ENCODE measurements around the gene LONRF3.

The LONRF3 gene

GRCh38 chrX:118974088-118974907 lies at the start of gene LONRF3:
TSS of gene LONRF3 (plus strand) at chrX:118974618. CDS start at chrX:118974781, 163 bp downstream.
- DNase-seq (ENCODE audit: low spot score) = peak; percentile 52

- DNase-seq (ENCODE audit: low spot score) = no peak
These were observed 46.3 kb upstream of the LONRF3 start for GRCh38 chrX:118928151-118928550.

- DNase-seq (ENCODE audit: low spot score) = no peak
These were observed 39.1 kb upstream of the LONRF3 start for GRCh38 chrX:118935352-118935751.

GRCh38 chrX:118941147-118941546 lies 33.3 kb upstream of the LONRF3 start:
- DNase-seq (ENCODE audit: low spot score) = no peak

GRCh38 chrX:118943102-118943501 lies 31.3 kb upstream of the LONRF3 start:
- DNase-seq (ENCODE audit: low spot score) = no peak

GRCh38 chrX:118945921-118946320 lies 28.5 kb upstream of the LONRF3 start:
- no peak for DNase-seq (ENCODE audit: low spot score)

- no peak for DNase-seq (ENCODE audit: low spot score)
These were observed 26.1 kb upstream of the LONRF3 start for GRCh38 chrX:118948270-118948669.

- no peak for DNase-seq (ENCODE audit: low spot score)
These were observed 12.4 kb upstream of the LONRF3 start for GRCh38 chrX:118961866-118962560.

- DNase-seq (ENCODE audit: low spot score) = no peak
These were observed 11.3 kb upstream of the LONRF3 start for GRCh38 chrX:118963159-118963558.

GRCh38 chrX:118964252-118964651 lies 10.2 kb upstream of the LONRF3 start:
- no peak for DNase-seq (ENCODE audit: low spot score)

GRCh38 chrX:118965395-118965794 lies 9.0 kb upstream of the LONRF3 start:
- DNase-seq (ENCODE audit: low spot score) = no peak

- no peak for DNase-seq (ENCODE audit: low spot score)
These were observed 6.4 kb upstream of the LONRF3 start for GRCh38 chrX:118968031-118968430.

GRCh38 chrX:118971552-118971951 lies 2.9 kb upstream of the LONRF3 start:
- no peak for DNase-seq (ENCODE audit: low spot score)

- no peak for DNase-seq (ENCODE audit: low spot score)
These were observed 880 bp upstream of the LONRF3 start for GRCh38 chrX:118973389-118974087.

GRCh38 chrX:118974908-118975671 lies 672 bp downstream of the LONRF3 start:
- no peak for DNase-seq (ENCODE audit: low spot score)

- peak; percentile 20 for DNase-seq (ENCODE audit: low spot score)
These were observed 1.6 kb downstream of the LONRF3 start for GRCh38 chrX:118975831-118976598.

- DNase-seq (ENCODE audit: low spot score) = no peak
These were observed 2.4 kb downstream of the LONRF3 start for GRCh38 chrX:118976599-118977340.

GRCh38 chrX:118977424-118977823 lies 3.0 kb downstream of the LONRF3 start:
- no peak for DNase-seq (ENCODE audit: low spot score)

- DNase-seq (ENCODE audit: low spot score) = no peak
These were observed 4.0 kb downstream of the LONRF3 start for GRCh38 chrX:118978451-118978850.

- no peak for DNase-seq (ENCODE audit: low spot score)
These were observed 6.3 kb downstream of the LONRF3 start for GRCh38 chrX:118980761-118981160.
